H1 (cell line): ENCODE results near the gene PAQR4.

Source experiments
- CEBPB ChIP-seq: IDR thresholded peaks from 2 replicates; pipeline ENCODE4 v1.6.1; 2012; ENCODE audit warnings: low read depth, low read length
- CTCF ChIP-seq, 3 experiments: IDR thresholded peaks; 1 replicate in 2 of 3; 2 replicates in 1 of 3; pipeline versions ENCODE4 v1.5.1 to v1.6.1; 2011; ENCODE audit warnings: low read length in 3 of 3, mild to moderate bottlenecking in 3 of 3, inconsistent platforms in 2 of 3, low read depth in 1 of 3, moderate library complexity in 1 of 3; ENCODE audit not compliant: insufficient read depth in 1 of 3; ENCODE audit errors: control extremely low read depth in 1 of 3
- EP300 ChIP-seq, 2 experiments: IDR thresholded peaks; 1 replicate in 1 of 2; 2 replicates in 1 of 2; pipeline ENCODE4 v1.6.1; 2011 to 2012; ENCODE audit warnings: low read depth in 2 of 2, low read length in 2 of 2, mild to moderate bottlenecking in 2 of 2, borderline replicate concordance in 1 of 2, inconsistent platforms in 1 of 2, moderate library complexity in 1 of 2
- POLR2A ChIP-seq, 2 experiments: IDR thresholded peaks; 1 replicate in 1 of 2; 2 replicates in 1 of 2; pipeline ENCODE4 v1.6.1; 2011; ENCODE audit warnings: low read depth in 2 of 2, low read length in 2 of 2, mild to moderate bottlenecking in 2 of 2; ENCODE audit errors: control extremely low read depth in 1 of 2
- POLR2AphosphoS5 ChIP-seq: IDR thresholded peaks from 2 replicates; pipeline ENCODE4 v1.6.1; 2011; ENCODE audit warnings: low read depth, low read length
- SIX5 ChIP-seq: IDR thresholded peaks from 2 replicates; pipeline ENCODE4 v1.6.1; 2011; ENCODE audit warnings: mild to moderate bottlenecking, low read depth, low read length
- SP1 ChIP-seq: IDR thresholded peaks from 2 replicates; pipeline ENCODE4 v1.6.1; 2011; ENCODE audit warnings: low read depth, low read length
- TAF7 ChIP-seq: optimal IDR thresholded peaks from 2 replicates; pipeline ENCODE3; 2011; ENCODE audit warnings: low read depth, mild to moderate bottlenecking, inconsistent platforms, low read length, moderate library complexity, borderline replicate concordance

DNA sequence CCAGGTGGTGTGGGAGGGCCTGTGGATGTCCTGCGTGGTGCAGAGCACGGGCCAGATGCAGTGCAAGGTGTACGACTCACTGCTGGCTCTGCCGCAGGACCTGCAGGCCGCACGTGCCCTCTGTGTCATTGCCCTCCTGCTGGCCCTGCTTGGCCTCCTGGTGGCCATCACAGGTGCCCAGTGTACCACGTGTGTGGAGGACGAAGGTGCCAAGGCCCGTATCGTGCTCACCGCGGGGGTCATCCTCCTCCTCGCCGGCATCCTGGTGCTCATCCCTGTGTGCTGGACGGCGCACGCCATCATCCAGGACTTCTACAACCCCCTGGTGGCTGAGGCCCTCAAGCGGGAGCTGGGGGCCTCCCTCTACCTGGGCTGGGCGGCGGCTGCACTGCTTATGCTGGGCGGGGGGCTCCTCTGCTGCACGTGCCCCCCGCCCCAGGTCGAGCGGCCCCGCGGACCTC lies 44.4 kb downstream of the PAQR4 start:
- peak in 2 of 3 experiments; percentile 2 to 13; a peak in 2 of 4 replicates for TF ChIP-seq CTCF (IDR thresholded peaks at IDR 0.05; ENCODE audit: control extremely low read depth in 1 of 3, insufficient read depth in 1 of 3, low read depth in 1 of 3, low read length in 3 of 3)
- peak; percentile 79; the same call in 1 of the 2 replicates for TF ChIP-seq POLR2AphosphoS5
- no peak for TF ChIP-seq TAF7
- no peak for TF ChIP-seq SP1
- TF ChIP-seq EP300 (IDR thresholded peaks at IDR 0.05; ENCODE audit: borderline replicate concordance in 1 of 2, low read depth in 2 of 2, low read length in 2 of 2), result no peak
- TF ChIP-seq SIX5, result no peak
- peak in 1 of 2 experiments; percentile 48; a peak in 1 of 3 replicates for TF ChIP-seq POLR2A (IDR thresholded peaks at IDR 0.05; ENCODE audit: control extremely low read depth in 1 of 2, low read depth in 2 of 2, low read length in 2 of 2)
- TF ChIP-seq CEBPB, result no peak
